Activated CD4-positive, alpha-beta T cell treated with anti-CD3 and anti-CD28 coated beads, Interleukin-10, Interleukin-2, amounts not matched to agents 100 ng/mL and 50 ng/mL, durations not matched to agents 16 hours and 8 hours (primary cell): ENCODE data around the gene NDST3.
A peak's percentile ranks its signal among the peaks of the same experiment; 100 is the strongest.
"Not testable (repeated sequence)": the region's sequence is repeated elsewhere in the genome, so short reads cannot be mapped to it uniquely, and the experiment has no call there.

Experiments used
- DNase-seq: peaks from one replicate; pipeline ENCODE4 v3.0.0-alpha.2; 2020

The NDST3 gene

GRCh38 chr4:118190903-118191302 is 156.6 kb downstream of the NDST3 start:
- no peak for DNase-seq

- no peak for DNase-seq
Measured at GRCh38 chr4:118193421-118193820, 159.1 kb downstream of the NDST3 start.

GRCh38 chr4:118206627-118207026 is 172.3 kb downstream of the NDST3 start:
- DNase-seq: no peak

GRCh38 chr4:118213101-118213500 is 178.8 kb downstream of the NDST3 start:
- no peak for DNase-seq

GRCh38 chr4:118215826-118216225 is 181.5 kb downstream of the NDST3 start:
- DNase-seq: no peak

- no peak for DNase-seq
Measured at GRCh38 chr4:118221227-118221800, 187.0 kb downstream of the NDST3 start.

GRCh38 chr4:118224243-118224829 is 190.1 kb downstream of the NDST3 start:
- DNase-seq: peak; percentile 35

- DNase-seq: no peak
Measured at GRCh38 chr4:118225511-118225910, 191.2 kb downstream of the NDST3 start.

GRCh38 chr4:118226311-118227010 is 192.2 kb downstream of the NDST3 start:
- no peak for DNase-seq

- DNase-seq: no peak
Measured at GRCh38 chr4:118235566-118236120, 201.4 kb downstream of the NDST3 start.

GRCh38 chr4:118237531-118237930 is 203.2 kb downstream of the NDST3 start:
- no peak for DNase-seq

GRCh38 chr4:118249890-118250289 is 215.6 kb downstream of the NDST3 start:
- no peak for DNase-seq

- DNase-seq: no peak
Measured at GRCh38 chr4:118254368-118254767, 220.1 kb downstream of the NDST3 start.

- DNase-seq: no peak
Measured at GRCh38 chr4:118259111-118259510, 224.8 kb downstream of the NDST3 start.

GRCh38 chr4:118260309-118260708 is 226.0 kb downstream of the NDST3 start:
- no peak for DNase-seq

- DNase-seq: no peak
Measured at GRCh38 chr4:118264096-118264495, 229.8 kb downstream of the NDST3 start.

GRCh38 chr4:118265312-118266144 is 231.2 kb downstream of the NDST3 start:
- DNase-seq: peak; percentile 31

GRCh38 chr4:118266145-118266496 is 231.8 kb downstream of the NDST3 start:
- DNase-seq: not testable (repeated sequence)

GRCh38 chr4:118268780-118269179 is 234.5 kb downstream of the NDST3 start:
- DNase-seq: no peak

GRCh38 chr4:118270492-118270891 is 236.2 kb downstream of the NDST3 start:
- DNase-seq: peak; percentile 48

GRCh38 chr4:118271788-118272187 is 237.5 kb downstream of the NDST3 start:
- DNase-seq: no peak

GRCh38 chr4:118273642-118274041 is 239.4 kb downstream of the NDST3 start:
- DNase-seq: no peak

- DNase-seq: no peak
Measured at GRCh38 chr4:118276580-118276979, 242.3 kb downstream of the NDST3 start.
